A673 (cell line): ENCODE results near the gene EZH2. TPM values are rescaled to one million over a fixed set of nuclear protein-coding genes. Genes with fewer than 3 reads are reported as not detected.
A peak's percentile ranks its signal among the peaks of the same experiment; 100 is the strongest.

Experiments used
- BruUV-seq: library from RNA; stranded (reverse); fragments of 400-500 nt; replicated peaks from 2 replicates; lab custom pipeline; 2021; lab: Mats Ljungman, UMichigan
- CTCF ChIA-PET: fragments of 300-600 bp; sonication (Branson Sonifier 250); formaldehyde crosslinking; loops from one replicate; lab custom pipeline; 2022; ENCODE audit warnings: antibody characterized with exemption; lab: Charles Lee
- POLR2A ChIA-PET: fragments of 300-600 bp; sonication (Branson Sonifier 250); formaldehyde crosslinking; loops from one replicate; lab custom pipeline; 2022; ENCODE audit warnings: antibody characterized with exemption; ENCODE audit not compliant: low non-redundant PET; lab: Charles Lee
- DNase-seq: peaks from one replicate; pipeline ENCODE4 v3.0.0-alpha.2; 2015; ENCODE audit warnings: low spot score
- H3K27ac ChIP-seq: fragments of 200-600 bp; sonication (generic); 2 replicates; pipeline ENCODE4 v1.5.1; 2016; ENCODE audit warnings: mixed run types, low read depth, mild to moderate bottlenecking, mixed read lengths, antibody characterized with exemption, low read length; ENCODE audit not compliant: poor library complexity, severe bottlenecking
- H3K27me3 ChIP-seq: fragments of 200-600 bp; sonication (generic); replicated peaks from 2 replicates; pipeline ENCODE4 v1.6.1; 2017; ENCODE audit warnings: mixed run types, low read depth, mild to moderate bottlenecking, mixed read lengths, antibody characterized with exemption, low read length; ENCODE audit not compliant: insufficient read depth, poor library complexity
- H3K36me3 ChIP-seq: fragments of 200-600 bp; sonication (generic); 2 replicates; pipeline ENCODE4 v1.6.1; 2016; ENCODE audit warnings: mixed run types, mild to moderate bottlenecking, mixed read lengths, antibody characterized with exemption, low read length; ENCODE audit not compliant: insufficient read depth, poor library complexity, severe bottlenecking
- H3K4me1 ChIP-seq: fragments of 200-600 bp; sonication (generic); 2 replicates; pipeline ENCODE4 v1.6.1; 2017; ENCODE audit warnings: mixed run types, mild to moderate bottlenecking, mixed read lengths, antibody characterized with exemption, low read length; ENCODE audit not compliant: insufficient read depth, poor library complexity, severe bottlenecking
- H3K4me3 ChIP-seq: fragments of 200-600 bp; sonication (generic); 2 replicates; pipeline ENCODE4 v1.5.1; 2016; ENCODE audit warnings: low read depth, mixed run types, mild to moderate bottlenecking, mixed read lengths, low read length; ENCODE audit not compliant: poor library complexity, severe bottlenecking
- H3K9me3 ChIP-seq: fragments of 200-600 bp; sonication (generic); 2 replicates; pipeline ENCODE4 v1.6.1; 2016; ENCODE audit warnings: mixed run types, low read depth, mild to moderate bottlenecking, mixed read lengths, antibody characterized with exemption, low read length; ENCODE audit not compliant: poor library complexity, severe bottlenecking
- EZH2 ChIP-seq: fragments of 200-600 bp; sonication (generic); IDR thresholded peaks from 2 replicates; pipeline ENCODE4 v1.6.1; 2017; ENCODE audit warnings: borderline replicate concordance, low read depth, mild to moderate bottlenecking, mixed read lengths, antibody characterized with exemption, low read length; ENCODE audit not compliant: poor library complexity, severe bottlenecking
- intact Hi-C: fragments of 100-400 bp; cut with micrococcal nuclease; formaldehyde crosslinking; loops from one replicate; pipeline ENCODE4 v1.10.0; 2022; ENCODE audit not compliant: unreplicated experiment
- total RNA-seq: library from RNA; stranded (reverse); gene quantifications from 2 replicates; pipeline ENCODE4 v1.2.3, GENCODE V29; 2021
- TF ChIP-seq, protein P1 (sequence below): fragments of 300-800, 200-600 bp; sonication (generic); conservative IDR thresholded peaks from 2 replicates; pipeline ENCODE4 v1.5.1; 2017; ENCODE audit warnings: low read depth, mild to moderate bottlenecking, antibody characterized with exemption, low read length, moderate library complexity, mixed read lengths

EZH2 gene
- total RNA-seq, 1 experiment from 2014 or later = 140 TPM

DNA sequence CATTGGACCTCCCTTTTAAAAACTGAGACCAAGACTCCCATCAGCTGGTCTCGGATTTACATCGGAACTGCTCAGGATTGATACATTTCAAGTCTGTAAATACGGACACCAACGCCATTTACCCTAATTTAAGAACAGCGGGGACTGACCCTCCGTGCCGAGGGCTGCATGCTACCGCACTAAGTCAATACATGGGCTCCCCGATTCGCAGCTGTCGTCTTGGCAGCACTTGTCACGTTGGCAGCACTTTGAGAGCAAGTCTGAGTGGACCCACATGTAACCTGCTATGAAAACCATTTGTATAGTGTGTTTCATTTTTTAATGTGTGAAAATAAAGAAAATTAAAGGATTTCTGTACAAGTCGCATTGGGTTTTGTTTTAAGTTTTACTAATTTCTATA, 83.4 kb downstream of the EZH2 start:
- Histone ChIP-seq H3K27me3 (no peaks in the 10 kb centered on the region), H3K4me3 (no peak overlapping the region), H3K36me3 (peaks cover 76% of the 10 kb centered on the region), H3K4me1 (no peaks in the 10 kb centered on the region), H3K27ac (no peak overlapping the region), H3K9me3 (no peaks in the 10 kb centered on the region)
- intact Hi-C loops = loop anchor here (10.0 kb wide), 1 partner anchor 164 kb away; no protein-coding TSS in a partner anchor
- no peak for DNase-seq
- POLR2A ChIA-PET = no interaction called here
- no TSS peak for BruUV-seq
- CTCF ChIA-PET = no interaction called here
- TF ChIP-seq, protein P1, sequence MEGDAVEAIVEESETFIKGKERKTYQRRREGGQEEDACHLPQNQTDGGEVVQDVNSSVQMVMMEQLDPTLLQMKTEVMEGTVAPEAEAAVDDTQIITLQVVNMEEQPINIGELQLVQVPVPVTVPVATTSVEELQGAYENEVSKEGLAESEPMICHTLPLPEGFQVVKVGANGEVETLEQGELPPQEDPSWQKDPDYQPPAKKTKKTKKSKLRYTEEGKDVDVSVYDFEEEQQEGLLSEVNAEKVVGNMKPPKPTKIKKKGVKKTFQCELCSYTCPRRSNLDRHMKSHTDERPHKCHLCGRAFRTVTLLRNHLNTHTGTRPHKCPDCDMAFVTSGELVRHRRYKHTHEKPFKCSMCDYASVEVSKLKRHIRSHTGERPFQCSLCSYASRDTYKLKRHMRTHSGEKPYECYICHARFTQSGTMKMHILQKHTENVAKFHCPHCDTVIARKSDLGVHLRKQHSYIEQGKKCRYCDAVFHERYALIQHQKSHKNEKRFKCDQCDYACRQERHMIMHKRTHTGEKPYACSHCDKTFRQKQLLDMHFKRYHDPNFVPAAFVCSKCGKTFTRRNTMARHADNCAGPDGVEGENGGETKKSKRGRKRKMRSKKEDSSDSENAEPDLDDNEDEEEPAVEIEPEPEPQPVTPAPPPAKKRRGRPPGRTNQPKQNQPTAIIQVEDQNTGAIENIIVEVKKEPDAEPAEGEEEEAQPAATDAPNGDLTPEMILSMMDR = no peak
- TF ChIP-seq EZH2 = no peak

DNA sequence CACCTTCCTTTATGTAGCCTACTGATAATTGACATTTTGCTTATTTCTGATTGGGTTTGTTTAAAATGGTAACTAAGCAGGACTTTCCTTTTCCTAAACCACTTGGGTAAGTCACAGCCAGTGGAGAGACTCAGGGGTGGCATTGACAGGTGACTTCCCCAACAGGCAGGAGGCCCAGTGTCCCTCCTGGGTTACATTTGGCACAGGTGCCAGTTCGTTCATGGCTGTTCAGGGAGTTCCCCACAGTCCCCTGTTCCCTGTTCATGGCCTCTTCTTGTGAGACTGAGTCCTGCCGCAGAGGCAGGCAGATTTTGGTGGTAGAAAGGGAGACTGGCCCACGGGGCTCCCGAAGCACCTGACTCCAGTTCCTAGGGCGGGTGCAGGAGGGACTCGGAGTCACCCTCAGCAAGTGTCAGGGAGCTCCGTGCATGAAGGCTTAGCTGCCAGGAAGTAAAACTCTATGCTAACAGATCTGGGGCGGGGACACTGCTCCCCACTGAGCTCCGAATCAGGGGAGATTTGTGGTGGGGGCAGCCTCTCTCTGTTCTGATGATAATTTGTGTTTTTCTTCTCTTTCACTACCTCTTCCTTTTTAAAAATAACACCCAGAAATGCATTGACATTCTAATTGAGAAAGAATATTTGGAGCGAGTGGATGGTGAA, 84.1 kb downstream of the EZH2 start:
- POLR2A ChIA-PET = no interaction called here
- TF ChIP-seq, protein P1 = no peak
- TF ChIP-seq EZH2 = no peak
- no TSS peak for BruUV-seq

DNA sequence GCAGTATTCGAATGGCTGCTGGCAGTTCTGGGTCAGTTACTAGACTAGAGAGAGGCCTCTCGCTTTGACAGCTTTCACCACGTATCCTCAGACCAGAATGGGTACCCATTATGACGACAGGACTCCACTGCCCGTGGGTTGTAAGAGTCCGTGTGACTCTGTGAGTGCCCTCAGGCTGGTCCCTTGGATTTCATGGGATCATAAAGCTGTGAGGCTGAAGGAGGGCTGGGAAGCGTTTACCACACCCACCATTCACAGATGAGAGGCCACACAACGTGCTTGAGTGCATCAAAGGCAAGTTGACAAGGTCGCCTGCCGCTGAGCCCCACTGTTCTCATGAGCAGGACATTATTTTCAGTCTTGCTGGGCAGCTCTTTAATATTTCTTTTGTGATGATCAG, 87.2 kb downstream of the EZH2 start:
- Histone ChIP-seq H3K9me3 (peaks cover 5% of the 10 kb centered on the region), H3K27me3 (no peaks in the 10 kb centered on the region), H3K27ac (peak overlapping the region; percentile 33), H3K4me3 (no peak overlapping the region), H3K4me1 (no peaks in the 10 kb centered on the region), H3K36me3 (peaks cover 85% of the 10 kb centered on the region)
- TF ChIP-seq EZH2 = no peak
- TF ChIP-seq, protein P1 = no peak
- intact Hi-C loops = no loop called here
- ChIA-PET CTCF (no interaction called here), POLR2A (interaction anchor here (0.5 kb wide), 1 partner anchor 26 kb away, joined by 17 read pairs; no protein-coding TSS in a partner anchor)
- DNase-seq = no peak
- no TSS peak for BruUV-seq

More for the DNA sequence above, 84.1 kb downstream of the EZH2 start:
- Histone ChIP-seq H3K27ac (no peak overlapping the region), H3K9me3 (no peaks in the 10 kb centered on the region), H3K4me1 (no peaks in the 10 kb centered on the region), H3K36me3 (peaks cover 74% of the 10 kb centered on the region), H3K27me3 (no peaks in the 10 kb centered on the region), H3K4me3 (no peak overlapping the region)
- intact Hi-C loops = loop anchor here (10.0 kb wide), 1 partner anchor 165 kb away; no protein-coding TSS in a partner anchor
- CTCF ChIA-PET = no interaction called here
- DNase-seq = no peak
